ENCODE measurements around the gene ZFAND4.
"Not testable (repeated sequence)": the region's sequence is repeated elsewhere in the genome, so short reads cannot be mapped to it uniquely, and the experiment has no call there.

The ZFAND4 gene

GRCh38 chr10:45586028-45586824, 86.3 kb downstream of the ZFAND4 start:
- no peak for DNase-seq

- no peak for DNase-seq
Observed at GRCh38 chr10:45585131-45585530, 87.4 kb downstream of the ZFAND4 start.

GRCh38 chr10:45582386-45582781, 90.2 kb downstream of the ZFAND4 start:
- DNase-seq: no peak

- no peak for DNase-seq
Observed at GRCh38 chr10:45581582-45582385, 90.8 kb downstream of the ZFAND4 start.

GRCh38 chr10:45581216-45581549, 91.4 kb downstream of the ZFAND4 start:
- DNase-seq: no peak

- DNase-seq: peak; percentile 19 to 52
Observed at GRCh38 chr10:45580371-45581215, 92.0 kb downstream of the ZFAND4 start.

- DNase-seq: no peak
Observed at GRCh38 chr10:45578384-45578971, 94.1 kb downstream of the ZFAND4 start.

- DNase-seq: no peak
Observed at GRCh38 chr10:45575966-45576597, 96.5 kb downstream of the ZFAND4 start.

- not testable (repeated sequence) for DNase-seq
Observed at GRCh38 chr10:45575032-45575761, 97.4 kb downstream of the ZFAND4 start.

GRCh38 chr10:45569471-45569870, 103.1 kb downstream of the ZFAND4 start:
- DNase-seq: no peak

- no peak for DNase-seq
Observed at GRCh38 chr10:45566415-45566814, 106.2 kb downstream of the ZFAND4 start.
